NCI-H146 (cell line): ENCODE measurements around the gene RNH1.
A peak's percentile ranks its signal among the peaks of the same experiment; 100 is the strongest.

ENCODE experiments used
- DNase-seq: peaks from one replicate; lab custom pipeline; 2025; lab: John Stamatoyannopoulos, UW

The RNH1 gene

DNA sequence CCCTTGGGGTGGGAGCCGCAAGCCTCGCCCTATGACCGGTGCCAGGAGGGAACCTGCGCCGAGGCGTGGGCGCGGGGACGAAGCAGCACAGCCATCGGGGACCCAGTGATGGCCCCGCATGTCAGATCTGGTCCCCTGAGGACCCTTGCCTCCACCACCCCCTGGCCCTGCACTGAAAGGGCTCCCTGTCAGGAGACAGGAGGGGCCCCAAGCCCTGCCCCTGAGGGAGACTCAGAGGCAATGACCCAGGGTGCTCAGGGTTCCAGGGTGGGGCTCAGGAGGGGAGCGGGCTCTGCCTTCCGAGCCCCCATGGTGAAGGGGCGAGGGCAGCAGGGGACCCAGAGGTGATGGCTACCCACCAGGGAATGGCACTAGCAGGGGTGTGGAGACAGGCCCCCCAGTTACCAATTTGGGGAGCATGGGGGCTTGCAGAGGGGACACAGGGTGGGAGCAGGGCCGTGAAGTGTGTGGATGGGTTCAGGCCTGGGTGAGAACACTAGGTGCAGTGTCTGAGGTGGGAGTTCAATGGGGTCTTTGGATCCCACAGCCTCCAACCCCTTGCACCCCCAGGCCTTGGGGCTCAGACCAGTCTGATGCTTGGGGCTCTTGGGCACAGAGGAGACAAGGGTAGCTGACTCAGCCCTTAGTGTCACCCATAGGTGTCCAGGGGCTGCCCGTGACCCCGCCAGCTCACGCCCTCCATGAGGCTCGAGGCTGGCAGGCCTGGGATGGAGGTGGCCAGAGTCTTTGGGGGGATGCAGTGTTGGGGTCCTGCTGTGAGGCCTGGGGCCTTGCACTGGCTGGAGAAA is 30.8 kb upstream of the RNH1 start:
- DNase-seq, result no peak

DNA sequence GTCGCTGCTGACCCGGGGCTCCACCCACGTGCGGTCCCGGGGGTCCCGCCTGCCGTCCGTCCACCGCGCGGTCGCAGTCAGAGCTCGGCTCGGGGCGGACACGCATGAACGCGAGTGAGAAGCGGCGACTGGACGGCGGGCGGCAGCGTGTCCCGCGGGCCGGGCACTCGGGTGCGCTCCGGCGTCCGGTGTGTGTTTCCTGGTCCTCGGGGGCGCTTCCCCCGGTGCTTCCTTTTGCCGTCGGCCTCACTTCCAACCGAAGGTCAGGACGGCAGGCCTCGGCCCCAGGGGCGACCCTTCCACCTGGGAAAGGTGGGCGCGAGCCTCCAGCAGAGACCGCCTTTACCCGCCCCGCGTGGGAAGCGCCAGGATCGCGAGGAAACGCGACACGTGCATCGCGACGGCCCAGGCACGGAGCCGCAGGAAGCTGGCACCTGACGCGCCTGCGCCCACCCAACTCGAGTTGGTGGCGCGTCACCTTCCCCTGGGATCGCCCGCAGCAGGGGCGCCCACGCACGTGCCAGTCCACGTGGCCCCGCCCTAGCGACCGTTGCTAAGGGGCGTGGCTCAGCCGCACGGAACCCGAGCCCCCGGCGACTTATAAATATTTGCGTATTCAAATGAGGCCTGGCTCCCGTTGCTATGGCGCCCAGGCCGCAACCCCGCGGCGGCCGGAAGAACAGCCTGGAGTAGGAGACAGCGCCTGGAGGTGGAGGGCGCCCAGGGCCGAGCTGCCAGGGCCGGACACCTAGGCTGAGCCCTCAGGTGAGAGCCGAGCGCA is 30.0 kb upstream of the RNH1 start, which contains the start of gene LRRC56:
Gene LRRC56 (plus strand): TSS at position 687 of the 781 bp plus-strand sequence. CDS start 3,158 bp downstream, outside the sequence.
- peak; percentile 91 for DNase-seq

DNA sequence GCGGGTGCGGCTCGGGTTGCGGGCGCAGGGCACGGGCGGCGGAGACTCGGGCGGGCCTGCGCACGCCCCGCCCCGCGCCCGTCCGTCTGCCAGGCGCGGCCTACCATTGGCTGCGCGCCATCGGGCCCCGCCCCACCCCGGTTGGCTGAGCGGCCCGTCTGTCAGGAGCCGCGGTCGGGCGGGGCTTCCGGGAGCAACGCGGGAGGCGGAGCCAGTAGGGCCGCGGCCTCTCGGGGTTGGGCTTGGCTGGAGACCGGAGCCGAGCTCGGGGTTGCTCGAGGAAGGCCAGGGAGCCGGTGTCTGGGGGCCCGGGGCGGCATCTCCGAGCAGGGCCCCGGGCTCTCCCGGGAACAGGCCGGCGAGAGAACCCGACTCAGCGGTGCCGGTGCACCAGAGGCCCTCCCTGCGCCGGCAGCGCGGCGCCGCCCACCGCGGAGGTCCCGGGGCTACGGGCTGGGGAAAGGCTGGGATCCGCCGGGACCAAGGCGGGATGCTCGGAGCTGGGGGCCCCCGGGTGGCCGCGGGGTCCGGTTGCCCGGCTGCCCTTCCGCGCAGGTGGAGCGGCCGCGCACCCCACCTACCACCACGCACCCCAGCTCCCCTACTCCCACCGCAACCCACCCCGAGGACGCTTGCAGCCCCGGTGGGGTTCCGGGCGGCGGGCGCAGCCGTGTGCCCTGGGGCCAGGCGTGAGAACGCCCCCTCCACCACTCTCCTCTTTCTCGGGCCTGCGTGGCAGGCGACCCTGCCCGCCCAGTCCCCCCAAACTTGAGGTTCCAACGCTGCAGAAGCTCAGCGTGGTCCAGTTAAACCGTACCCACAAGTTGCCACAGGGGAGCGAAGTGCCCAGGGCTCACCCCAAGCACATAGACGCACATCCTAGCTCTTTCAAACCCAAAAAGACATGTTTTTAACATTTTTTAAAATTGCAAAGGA is 28.7 kb upstream of the RNH1 start, which contains the start of gene HRAS:
Gene HRAS (minus strand): TSS at position 58 of the 936 bp plus-strand sequence.
- peak; percentile 93 for DNase-seq

GRCh38 chr11:535210-535518 is 28.1 kb upstream of the RNH1 start:
- DNase-seq, result no peak

DNA sequence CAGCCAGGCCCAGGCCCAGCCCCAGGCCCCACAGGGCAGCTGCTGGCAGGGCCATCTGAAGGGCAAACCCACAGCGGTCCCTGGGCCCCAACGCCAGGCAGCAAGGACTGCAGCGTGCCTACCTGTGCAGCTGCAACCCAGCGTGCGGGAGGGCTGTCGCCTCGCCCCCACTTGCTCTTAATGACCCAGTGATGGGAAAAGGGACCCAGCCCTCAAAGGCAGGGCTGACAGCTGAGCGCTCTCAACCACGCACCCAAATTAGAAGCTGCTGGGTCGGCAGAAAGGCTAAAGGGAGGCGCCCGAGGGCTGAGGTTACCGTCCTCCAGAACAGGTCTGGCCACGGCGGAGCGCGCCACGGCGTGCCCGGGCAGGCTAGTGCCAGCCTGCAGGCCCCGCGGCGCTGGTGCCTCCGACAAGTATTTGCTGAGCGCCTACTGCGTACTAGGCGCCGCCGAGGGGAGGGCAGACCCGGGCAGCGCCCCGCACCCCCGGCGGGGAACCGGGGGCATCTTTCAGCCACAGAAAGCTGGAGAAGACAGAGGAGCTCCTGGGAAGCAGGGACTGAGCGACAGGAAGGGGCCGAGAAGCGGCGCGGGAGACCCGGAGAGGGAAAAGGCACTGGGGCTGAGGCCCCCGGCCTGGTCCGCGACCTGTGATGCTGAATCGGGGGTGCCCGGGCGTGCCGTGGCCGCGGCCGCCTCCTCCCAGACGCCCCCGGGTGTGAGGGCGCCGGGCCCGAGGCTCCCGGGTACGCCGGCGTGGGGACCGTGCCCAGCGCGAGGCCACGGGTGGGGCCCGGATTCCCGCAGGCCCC is 27.6 kb upstream of the RNH1 start:
- DNase-seq, result peak; percentile 48

- DNase-seq, result no peak
These were observed 26.7 kb upstream of the RNH1 start for GRCh38 chr11:533586-534395.

- DNase-seq, result no peak
These were observed 26.0 kb upstream of the RNH1 start for GRCh38 chr11:532986-533585.

DNA sequence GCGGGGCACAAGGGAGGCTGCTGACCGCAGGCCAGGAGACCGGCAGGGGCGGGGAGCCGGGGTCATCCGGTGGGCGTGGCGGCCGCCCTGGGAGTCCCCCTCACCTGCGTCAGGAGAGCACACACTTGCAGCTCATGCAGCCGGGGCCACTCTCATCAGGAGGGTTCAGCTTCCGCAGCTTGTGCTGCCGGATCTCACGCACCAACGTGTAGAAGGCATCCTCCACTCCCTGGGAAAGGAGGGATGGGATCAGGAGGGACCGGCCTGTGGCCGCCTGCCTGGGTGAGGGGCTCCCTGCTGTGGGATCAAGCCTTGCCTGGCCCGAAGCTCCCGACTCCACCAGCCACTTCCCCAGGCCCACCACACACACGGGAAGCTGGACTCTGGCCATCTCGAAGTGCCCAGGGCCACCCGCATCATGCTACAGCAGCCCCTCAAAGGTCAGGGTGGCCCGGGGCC is 25.5 kb upstream of the RNH1 start:
- no peak for DNase-seq

DNA sequence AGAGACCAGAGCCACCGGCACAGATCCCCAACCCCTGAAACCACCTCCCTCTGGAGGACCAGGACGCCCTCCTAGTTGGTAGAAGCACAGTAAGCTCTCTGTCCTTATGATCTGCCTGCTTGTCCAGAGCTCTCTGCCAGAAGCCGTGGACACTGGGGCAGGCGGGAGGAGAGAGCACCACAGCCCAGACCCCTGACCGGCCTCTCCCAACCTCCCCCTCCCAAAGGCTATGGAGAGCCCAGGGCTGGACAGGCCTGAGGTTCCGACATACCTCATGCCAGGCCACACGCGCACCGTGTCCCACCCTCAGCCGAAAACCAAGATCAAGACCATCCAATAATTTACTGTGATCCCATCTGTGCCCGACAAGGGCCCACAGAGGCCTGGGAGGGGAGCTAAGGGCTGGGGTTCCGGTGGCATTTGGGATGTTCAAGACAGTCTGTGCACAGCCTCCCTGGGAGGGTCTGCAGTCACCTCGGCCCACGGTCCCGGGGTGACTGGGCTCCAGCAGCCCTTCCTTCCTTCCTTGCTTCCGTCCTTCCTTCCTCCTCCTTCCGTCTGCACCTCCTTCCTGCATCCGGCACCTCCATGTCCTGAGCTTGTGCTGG is 25.0 kb upstream of the RNH1 start:
- no peak for DNase-seq

DNA sequence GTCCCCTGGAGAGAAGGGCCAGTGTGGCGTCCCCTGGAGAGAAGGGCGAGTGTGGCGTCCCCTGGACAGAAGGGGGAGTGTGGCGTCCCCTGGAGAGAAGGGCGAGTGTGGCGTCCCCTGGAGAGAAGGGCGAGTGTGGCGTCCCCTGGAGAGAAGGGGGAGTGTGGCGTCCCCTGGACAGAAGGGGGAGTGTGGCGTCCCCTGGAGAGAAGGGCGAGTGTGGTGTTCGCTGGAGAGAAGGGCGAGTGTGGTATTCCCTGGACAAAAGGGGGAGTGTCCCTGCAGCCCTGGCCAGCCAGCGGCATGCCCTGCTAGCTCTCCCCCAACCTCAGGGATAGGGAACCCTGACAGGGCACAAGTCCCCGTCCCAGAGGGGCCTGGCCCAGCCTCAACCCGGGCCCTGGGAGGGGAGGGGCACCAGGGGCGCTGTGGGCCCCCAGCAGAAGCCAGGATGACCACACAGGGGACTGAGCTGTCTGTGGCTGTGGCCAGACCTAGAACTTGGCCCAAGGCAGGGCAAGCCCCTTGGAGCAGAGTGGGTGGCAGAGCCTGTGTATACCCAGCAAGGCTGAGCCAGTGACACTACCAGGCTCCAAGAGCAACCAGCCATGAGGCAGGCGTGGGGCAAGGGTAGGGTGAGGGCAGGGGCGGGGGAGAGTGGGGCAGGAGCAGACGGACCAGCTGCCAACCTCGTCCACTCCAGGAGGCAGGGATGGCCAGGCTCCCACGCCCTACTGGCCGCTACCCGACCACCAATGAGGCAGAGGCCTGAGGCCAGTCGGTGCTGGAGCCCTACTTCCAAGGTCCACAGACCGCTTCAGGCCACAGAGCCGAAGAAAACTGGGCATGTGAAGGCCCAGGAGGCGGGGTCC is 24.2 kb upstream of the RNH1 start:
- DNase-seq, result no peak

DNA sequence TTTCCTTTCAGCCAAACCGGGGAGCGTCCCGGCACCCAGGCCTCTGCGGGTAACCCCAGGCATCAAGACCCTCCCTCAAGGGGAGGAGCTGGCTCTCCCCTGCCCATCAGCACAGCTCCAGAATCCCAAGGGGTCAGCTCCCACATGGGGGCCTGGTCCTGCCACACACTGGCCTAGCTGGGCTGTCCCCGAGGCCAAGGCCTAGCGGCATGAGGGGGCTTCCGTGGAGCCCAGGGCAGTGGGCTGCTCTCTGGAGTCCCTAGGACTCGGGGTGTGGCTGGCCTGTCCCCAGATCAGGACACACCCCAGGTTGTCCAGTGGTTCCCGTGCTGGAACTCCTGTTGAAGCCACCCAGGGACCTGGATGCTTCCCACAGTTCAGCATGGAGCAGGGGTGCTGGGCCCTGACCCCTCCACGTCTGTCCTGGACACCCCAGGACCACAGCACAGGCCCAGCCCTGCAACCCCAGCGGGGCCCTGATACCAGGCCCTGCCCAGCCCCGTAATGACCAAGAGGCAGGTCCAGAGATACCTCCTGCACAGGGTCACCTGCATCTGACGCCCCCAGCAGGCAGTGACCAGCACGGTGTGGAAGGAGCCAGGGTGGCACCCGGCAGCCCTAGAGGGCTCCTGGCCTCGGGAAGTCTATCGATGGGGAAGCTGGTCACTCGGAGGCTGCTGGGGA is 22.8 kb upstream of the RNH1 start:
- DNase-seq, result no peak

DNA sequence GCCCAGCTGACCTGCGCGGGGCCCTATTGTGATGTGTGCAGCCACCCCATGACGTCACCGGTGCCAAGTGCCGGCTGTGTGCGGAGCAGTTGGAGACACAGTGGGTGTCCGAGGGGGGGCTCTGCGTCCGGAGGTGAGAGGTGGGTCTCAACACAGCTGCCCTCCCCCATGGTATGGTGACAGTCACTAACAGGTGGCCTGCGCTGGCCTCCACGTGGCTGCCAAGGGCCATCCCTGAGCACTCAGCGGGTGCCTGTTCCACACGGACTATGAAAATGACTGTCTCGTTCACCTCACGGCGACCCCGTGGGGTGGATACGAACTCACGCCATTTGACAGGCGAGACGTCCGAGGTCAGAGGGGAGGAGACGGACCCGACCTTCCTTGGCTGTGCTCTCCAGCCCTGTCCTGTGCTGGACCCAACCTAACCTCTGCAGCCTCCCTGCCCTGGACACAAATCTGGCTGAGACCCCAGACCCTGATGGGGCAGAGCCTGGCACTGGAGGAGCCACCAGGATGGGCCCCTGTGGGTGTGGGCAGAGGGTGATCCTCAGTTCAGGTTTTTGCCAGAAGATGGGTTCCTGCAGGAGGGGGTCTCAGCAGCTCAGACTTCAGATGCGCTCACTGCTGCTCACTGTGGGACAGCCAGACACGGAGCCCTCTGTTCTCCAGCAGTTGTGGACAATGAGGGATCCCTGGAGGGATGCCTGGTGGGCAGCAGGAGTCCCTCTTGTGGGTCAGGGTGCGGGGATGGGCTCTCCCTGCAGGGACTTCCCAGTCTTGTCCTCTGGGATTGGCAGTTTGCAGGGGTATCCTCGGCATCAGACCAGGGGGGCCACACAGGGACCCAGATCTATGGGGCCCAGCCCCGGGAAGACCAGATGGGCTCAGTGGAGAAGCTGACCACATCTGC is 22.0 kb upstream of the RNH1 start:
- peak; percentile 82 for DNase-seq

GRCh38 chr11:528166-528814 is 21.2 kb upstream of the RNH1 start:
- no peak for DNase-seq

DNA sequence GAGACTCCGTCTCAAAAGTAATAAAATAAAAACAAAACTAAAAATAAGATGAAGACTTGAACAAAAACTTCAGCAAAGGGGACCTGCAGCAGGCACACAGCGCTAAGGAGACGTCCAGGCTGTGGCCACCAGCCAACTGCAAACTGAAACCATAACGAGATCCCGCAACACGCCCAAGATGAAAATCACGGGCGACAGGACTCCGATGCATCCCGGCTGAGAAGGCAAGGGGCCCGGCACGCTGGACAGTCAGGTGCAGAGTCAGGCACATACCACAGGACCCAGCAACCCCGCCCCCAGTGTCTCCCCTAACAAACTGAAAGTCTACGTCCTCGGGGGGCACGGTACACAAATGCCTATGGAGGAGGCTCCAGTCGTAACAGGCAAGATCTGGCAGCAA is 19.1 kb upstream of the RNH1 start:
- DNase-seq, result no peak

- no peak for DNase-seq
These were observed 14.2 kb upstream of the RNH1 start for GRCh38 chr11:521177-521688.
